Stimulated activated CD4-positive, alpha-beta T cell treated with anti-CD3 and anti-CD28 coated beads, TNF-alpha, amount 100 ng/mL, for 1 hour (primary cell): Measurements from ENCODE around the gene B3GALT4.

Source experiments
- DNase-seq, 3 donors: peaks; one replicate each; pipeline ENCODE4 v3.0.0-alpha.2; 2020; ENCODE audit warnings: low read depth in 3 of 3, low spot score in 1 of 3

B3GALT4 gene

DNA sequence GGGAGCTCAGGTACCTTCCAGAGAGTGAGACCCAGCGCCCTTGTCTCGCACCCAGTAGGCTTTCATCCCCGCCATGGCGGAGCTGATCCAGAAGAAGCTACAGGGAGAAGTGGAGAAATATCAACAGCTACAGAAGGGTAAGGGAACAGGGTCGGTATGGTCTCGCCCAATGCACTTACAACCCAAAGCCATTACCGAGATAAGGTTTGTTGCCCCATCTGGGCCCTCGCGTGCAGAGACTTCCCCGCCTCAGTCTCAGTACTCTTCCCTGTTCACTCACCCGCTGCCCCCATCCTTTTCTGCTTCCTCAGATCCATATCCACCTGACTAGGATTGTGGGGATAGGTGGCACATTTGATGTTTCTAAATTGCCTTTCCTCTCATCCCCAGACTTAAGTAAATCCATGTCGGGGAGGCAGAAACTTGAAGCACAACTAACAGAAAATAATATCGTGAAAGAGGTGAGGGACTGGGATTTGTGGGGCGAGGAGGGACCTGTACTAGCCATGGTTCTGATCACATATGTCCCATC lies 12.9 kb downstream of the B3GALT4 start:
- DNase-seq = no peak

DNA sequence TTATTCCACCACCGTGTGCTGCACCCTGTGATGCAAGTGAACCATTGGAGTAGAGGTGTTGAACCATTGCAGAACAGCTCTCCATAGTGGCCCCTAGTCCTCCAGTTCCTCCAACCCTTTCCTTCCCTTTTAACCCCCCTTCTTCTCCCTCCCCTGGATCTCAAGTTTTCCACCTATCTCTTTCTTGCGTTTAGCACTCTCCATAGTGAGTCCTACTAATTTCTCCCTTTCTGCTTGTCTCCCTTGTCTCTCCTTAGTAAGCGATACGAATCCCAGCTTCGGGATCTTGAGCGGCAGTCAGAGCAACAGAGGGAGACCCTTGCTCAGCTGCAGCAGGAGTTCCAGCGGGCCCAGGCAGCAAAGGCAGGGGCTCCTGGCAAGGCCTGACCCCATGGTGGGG lies 13.5 kb downstream of the B3GALT4 start:
- no peak for DNase-seq

DNA sequence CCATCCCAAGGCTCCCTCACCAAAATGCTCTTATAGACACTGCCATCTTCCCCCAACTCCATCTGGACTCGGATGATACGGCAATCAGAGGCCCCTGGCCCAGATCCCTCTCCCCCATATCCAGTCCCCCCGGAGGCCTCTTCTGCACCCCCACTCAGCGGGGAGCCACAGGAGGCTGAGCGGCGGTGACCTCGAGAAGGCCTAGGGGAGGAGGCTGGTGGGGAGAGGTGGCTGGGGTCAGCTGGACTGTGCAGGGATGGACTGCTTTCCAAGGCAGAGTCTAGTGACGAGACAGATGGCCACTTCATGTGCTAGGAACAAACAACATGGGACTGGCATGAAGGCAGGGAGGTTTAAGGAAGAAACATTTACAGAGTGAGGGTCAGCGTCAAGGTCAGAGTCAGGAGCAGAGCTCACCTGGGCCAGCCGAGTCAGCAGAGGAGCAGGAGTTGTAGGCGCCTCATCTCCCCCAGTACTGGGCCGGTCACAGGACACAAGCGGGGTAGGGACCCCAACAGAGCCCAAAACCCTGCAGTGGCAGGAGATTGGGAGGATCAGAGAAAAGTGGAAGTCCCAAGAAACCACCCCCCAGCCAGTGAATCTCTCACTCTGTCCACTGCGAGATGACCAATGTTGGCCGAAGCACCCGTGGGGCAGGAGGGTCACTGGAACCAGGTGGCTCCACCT lies 16.2 kb downstream of the B3GALT4 start:
- no peak for DNase-seq

DNA sequence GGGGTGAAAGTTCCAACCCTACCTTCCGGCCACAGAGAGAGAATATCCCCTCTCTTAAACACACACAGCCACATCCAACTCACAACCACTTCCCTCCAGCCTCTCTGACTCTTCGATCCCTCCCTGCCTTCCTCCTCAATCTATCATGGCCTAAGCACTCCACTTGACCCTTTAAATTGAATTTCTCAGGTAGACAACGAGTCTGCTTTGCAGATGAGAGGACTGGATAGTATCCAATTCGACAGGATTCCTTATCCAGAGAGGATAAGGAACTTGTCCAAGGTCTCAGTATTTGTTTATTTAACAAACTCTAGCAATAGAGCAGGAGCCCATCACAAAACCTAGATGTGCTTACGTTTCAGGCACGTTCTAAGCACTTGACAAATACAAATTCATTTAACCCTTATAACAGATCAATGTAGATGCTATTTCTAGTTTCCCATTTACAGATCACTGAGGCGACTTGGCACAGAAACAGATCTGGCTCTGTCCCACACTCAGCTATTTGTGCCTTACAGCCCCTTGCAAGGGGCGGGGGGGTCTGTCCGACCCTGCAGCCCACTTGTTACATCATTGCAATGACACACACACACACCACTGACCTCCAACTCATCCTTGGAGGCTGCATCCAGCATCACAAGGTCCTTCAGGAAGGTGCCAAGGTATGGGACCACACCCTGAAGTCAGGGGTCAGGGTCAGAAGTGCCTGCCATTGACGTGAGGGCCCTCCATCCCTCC lies 17.3 kb downstream of the B3GALT4 start:
- DNase-seq = no peak

DNA sequence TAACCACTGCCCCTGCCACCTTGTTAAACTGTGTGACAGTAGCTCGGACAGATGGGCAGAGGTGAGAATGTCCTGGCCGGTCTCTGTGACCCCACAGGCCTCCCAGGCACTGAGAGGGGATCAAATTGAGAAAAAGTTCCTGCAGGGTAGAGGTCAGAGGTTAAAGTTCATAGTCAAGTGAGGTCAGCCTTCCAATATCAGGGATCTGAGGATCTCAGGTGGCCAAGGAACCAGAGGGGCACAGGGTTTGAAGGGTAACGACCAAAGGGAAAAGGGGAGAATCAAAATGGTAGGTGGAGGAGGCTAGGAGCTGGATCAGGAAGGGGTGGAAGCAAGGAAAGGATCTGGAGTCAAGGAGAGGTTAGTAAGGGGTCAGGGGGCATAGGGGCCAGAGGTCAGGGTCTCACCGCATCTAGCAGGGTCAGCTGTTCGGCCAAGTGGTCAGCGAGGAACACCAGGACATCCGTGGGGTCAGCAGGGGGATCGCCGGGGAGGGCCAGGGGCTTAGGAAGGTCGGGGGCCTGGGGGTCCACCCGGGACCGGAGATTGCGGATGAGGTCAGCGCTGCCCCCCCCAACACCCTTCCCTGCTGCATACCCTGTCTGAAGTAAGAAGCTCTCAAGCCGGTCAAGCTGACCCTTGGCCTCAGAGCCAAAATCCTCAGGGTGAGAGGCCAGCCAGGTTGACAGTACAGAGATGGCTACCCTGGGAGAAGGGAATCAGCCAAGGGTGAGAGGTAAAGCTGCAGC lies 18.9 kb downstream of the B3GALT4 start:
- no peak for DNase-seq

DNA sequence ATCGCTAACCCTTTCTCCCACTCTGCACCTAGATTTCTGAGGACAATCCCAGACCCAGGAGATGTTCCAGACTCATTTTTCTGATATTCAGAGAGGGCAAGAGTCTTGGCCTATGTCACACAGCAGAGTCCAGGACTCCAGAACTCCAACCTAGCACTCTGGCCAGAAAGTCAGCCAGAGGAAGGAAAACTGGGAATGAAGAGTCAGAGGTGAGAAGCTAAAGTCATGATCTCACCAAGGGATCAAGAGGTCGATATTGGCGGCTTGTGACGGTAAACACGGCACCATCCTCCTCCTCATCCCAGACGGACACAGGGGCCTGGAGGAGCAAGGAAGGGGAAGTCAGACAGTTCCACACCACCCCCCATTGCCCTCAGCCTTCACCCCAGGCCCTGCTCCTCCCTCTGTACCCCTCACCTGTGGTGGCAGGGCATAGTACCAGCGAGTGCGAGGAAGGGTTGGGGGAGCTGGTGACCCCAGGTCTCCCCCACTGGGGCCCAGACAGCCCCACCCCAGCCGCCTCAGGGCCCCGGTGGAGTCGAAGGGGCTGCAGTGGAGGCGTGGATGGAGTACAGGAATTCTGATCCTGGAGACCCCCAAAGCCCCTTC lies 20.0 kb downstream of the B3GALT4 start:
- no peak for DNase-seq

DNA sequence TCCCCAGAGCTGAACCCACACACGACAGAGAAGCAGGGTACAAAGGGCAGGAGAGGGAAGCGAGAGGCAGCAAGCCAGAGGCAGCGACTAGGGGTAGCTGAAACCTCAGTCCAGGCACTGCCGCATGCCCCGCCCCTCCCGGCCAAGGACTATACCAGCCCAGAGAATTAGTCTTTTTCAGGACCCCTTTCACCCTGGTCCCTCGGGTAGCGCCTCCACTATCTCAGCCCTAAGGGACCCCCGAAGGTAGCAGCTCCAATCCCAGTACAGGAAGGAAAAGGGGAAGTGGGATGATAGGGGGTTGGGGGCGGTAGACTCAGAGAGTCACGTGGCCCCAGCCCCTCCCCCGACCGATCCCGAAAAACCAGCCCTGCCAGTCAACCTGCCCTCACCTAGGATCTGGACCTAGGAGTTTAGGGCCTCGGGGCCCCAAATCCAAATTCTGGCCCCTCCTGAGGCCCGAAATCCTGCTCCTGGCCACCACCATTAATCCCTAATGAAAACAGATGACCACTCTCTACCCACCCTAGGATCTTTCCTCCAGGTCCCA lies 20.6 kb downstream of the B3GALT4 start:
- DNase-seq = no peak

DNA sequence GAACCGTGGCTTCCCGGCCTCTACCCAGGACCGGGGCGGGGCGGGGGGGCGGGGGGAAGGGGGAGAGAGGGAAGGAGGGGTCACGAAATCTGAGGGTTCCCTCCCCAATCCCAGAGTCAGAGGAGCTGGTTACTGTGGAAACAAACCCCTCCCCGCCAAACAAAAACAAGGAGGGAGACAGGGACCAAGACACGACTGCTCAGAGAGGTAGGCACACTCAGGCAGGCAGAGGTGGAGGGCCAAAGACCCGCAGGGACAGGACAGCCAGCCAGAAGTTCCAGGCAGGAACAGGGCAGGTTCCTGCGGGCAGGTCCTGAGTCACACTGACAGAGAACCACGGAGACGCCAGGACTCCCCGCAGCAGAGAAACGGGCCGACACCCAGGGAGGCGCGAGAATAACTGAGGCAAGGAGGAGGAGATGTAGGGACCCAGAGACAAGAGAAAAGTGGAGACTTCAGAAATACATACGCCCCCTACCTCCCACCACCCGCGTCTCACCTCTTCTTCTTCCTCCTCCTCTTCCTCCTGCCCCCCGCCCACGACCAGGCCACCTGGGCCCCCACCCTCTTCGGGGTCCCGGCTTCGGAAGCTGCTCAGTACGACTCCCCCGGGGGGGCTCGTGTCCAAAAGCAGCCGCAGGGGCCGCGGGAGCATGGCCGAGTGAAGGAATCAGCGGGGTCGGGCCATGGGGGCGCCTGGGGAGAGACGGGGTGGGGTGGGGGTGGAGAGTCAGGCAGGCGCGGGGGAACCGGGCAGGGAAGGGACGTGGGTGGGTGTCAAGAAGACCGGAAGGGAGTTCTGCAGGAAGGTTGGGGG lies 21.2 kb downstream of the B3GALT4 start:
- no peak for DNase-seq

DNA sequence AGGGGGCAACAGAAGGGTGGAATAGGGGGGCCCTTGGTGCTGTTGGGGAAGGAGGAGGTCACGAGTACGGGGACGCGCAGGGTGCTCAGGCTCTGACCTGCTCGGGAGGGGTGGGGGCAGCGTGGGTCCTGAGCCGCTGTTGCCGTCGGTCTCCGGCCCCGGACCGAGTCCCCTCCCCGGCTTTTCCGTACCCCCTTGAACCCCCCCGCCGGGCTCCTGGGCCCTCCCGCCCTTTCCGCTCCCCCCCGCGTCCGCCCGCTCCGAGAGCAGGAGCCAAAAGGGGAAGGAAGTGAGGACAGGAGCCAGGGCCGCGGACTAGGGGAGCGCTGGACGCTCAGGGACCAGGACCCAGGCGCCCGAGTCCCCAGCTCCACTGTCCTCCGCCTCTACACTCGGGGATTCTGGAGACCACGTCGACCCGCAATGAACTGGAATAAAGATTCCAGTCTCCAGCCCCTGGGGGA lies 21.9 kb downstream of the B3GALT4 start, which contains the start of gene RGL2:
Gene RGL2 (minus strand): TSS at position 170 of the 464 bp plus-strand sequence. CDS start 332 bp downstream, outside the sequence.
- DNase-seq = peak in 1 of 3 donors; percentile 49

DNA sequence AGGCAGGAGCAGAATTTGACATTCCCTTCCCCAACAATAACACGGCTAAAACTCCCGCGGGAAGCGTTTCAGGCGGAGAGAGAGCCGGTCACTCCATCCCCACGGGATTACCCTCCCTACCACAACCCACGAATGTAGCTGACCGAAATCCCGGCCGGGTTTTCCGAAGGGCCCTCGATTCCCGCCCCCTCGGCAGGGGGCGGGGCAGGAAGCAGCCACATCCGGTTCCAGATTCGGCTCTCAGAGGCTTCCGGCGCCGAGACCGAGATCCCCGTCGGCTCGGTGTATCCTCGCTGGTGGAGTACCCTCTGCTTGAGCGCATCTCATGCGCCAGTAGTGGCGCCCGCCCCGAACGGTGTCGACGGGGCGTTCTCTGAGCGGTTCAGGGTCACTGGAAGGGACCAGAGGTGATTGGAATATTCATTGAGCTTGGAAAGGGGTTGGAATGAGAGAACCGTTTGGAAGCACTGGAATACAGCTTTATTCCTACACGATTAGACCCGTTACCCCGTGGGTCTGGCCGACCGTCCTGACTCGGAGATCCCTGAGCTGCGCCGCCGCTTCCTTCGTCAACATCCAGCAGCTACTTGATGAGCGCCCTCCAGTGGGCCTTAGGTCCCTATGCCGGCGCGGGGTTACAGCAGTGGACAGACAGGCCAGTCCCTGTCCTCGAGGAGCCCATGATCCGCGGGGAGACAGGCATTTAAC lies 22.5 kb downstream of the B3GALT4 start:
- DNase-seq = peak; percentile 86 to 94 (median 90)

DNA sequence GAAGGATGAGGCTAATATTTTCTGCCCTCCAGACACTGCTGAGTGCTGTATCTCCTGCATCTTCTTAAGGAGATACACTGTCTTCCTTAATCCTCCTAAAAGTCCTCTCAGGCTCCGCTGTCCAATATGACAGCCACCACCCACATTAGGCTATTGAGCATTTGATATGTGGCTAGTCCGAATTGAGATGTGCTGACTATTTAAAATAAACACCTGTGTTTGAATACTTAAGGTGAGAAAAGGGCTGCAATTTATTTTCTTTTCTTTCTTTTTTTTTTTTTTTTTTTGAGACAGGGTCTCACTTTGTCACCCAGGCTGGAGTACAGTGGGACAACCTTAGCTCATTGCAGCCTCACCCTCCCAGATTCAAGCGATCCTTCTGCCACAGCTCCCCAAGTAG lies 25.0 kb downstream of the B3GALT4 start:
- DNase-seq = no peak

DNA sequence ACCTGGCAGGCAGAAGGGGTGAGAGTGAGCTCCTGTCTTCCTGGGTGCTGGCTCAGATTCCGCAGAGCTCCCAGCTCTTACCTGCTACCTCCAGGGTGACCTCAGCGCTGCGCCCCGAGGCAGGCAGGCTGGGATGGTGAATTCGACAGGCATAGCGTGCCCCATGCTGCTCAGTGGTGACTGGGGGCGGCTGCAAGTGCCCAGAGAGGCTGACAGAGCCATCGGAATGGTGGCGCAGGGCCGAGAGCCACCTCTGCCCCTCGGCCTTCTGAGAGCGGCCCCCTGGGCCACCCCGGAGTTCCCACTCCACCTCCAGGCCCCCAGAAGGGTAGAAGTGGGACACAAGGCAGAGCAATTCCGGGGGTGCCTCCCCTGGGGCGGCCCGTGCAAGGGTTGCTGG lies 27.3 kb downstream of the B3GALT4 start:
- no peak for DNase-seq

DNA sequence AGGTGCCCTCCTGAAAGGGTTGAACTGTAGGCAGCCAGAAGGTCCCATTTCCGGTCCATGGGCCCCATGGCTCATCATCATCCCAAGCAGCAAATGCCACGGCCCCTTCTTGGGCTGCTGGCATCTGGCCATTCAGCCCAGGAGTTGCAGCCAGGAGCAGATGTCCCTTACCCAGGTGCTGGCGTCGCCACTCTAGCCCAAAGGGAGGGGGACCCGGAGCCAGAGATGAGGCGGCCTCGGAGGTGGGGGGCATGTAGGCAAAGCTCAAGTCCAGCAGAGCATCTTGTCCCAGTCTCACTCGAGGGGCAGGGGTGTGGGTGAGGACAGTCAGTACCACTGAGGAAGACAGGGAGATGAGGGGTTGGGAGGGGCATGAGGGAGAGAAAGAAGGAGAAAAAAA lies 28.1 kb downstream of the B3GALT4 start:
- DNase-seq = no peak

DNA sequence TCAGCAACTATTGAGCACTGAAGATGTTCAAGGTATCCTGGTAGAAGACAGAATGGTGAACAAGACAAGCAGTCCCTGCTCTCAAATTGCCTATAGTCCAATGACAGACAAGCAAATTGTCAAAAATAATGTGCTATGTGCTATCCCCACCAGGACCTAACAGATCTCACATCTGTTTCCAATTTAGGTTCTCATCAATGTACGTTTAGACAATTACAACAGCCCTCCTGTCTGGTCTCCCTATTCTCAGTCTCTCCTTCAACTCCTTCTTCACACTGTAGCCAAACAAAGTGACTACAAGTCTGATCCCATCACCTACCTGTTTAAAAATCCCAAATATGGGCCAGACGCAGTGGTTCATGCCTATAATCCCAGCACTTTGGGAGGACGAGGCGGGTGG lies 29.4 kb downstream of the B3GALT4 start:
- no peak for DNase-seq

DNA sequence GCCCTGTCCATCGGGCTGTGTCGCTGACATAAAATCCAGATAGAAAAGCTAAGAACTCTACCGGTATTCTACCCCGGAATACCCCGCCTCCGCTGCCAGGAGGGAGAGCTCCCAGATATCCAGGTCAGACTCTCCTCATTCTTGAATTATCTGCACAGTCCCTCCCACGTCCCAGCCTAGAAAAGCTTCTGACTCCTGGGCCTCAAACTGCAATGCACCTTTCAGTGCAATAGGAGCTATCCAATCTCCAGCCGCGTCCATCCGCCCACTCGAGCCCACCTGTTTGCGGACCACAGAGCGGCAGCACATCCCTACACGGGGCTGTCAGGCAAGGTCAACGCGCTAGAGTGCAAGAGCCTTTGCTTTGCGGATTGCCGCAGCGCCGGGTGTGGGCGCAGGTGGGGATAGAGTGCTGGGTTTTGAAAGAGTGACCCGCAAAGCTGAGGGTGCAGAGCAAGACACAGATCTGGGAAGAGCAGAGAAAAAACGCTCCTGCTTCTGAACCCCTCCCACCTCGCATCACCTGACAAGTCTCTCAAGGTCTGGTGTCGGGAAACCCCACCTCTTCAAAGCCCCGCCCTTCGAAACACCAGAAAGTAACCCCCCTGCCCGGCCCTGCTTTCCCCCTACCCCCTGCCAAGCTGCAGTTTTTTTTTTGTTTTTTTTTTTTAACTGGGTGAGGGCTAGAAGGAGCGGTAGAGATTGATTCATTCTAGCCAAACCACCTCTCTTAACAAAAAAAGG lies 35.6 kb downstream of the B3GALT4 start:
- DNase-seq = peak; percentile 65 to 73 (median 68)

DNA sequence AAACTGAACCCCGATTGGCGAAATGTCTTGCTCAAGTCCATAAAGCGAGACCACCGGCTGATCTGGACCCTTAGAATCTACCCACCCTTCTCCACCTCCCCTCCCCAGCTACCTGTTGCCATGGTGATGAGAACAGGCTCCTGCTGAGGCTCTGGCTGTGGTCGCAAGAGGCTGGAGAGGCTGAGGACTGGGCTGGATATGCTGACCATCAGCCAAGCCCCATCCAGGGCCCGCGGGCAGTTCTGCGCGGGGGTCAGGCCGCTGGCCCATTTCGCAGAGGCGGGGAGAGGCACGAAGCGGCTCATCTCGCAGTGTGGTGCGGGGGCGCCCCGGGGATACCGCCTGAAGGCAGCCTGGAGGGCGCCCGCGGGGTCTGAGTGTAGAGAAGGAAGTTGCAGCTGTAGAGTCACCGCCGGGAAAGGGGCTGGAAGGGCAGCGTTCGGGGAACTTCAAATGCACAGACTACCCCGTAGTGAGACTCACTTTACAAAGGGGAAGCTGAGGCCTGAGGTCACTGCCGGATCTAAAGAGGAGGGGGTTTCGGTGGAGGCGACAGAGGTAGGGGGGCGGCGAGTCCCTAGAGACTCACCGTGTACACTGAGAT lies 36.3 kb downstream of the B3GALT4 start:
- DNase-seq = no peak

DNA sequence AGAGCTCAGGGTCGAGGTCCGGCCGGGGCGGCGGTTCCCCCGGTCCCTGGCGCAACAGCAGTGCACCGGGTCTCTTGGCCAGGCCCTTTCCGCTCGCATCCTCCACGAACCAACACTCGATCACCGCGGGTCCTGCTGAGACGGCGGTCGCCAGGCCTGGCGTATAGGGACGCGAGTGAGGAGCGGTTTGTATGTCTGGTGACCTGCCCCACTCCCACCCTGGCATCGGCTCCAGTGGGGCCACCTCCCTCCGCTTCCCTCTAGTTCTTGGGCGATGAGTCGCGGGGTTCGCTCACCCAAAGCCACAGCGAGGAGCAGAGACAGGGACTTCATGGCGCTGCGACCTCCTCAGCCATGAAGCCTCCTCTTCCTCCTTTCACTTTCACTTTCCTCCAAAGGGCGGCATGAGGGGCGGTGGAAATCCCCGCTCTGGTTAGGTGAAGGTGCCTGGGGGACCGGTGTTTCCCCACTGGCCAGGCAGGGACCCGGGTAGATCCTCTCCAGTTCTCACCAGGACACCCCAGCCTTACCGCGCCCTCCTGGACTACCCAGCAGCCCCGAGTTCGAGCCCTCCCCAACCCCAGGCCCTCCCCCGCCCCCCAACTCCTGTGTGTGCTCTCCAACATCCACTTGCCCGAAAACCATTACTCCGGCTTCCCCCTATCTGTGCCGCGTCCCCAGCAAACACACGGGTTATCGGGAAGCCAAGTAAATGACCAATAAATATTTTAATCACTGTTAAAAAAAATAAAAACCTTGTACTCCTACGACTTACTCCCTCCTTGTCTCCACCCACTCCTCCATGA lies 37.0 kb downstream of the B3GALT4 start, which contains the start of gene TAPBP:
Gene TAPBP (minus strand): TSS at position 370 of the 806 bp plus-strand sequence. CDS start 37 bp downstream, at position 333.
- DNase-seq = peak; percentile 67 to 73 (median 72)
